GM12878 (cell line): ENCODE results near the gene ENOPH1. TPM values are rescaled to one million over a fixed set of nuclear protein-coding genes. Genes with fewer than 3 reads are reported as not detected.

Experiments used
- BACH1 ChIP-seq: fragments of 450-650 bp; IDR thresholded peaks from 2 replicates; pipeline ENCODE4 v1.6.1; 2017; ENCODE audit warnings: mild to moderate bottlenecking, borderline replicate concordance
- CEBPZ ChIP-seq: fragments of 150-350 bp; IDR thresholded peaks from 2 replicates; pipeline ENCODE4 v1.6.1; 2016; ENCODE audit warnings: low read depth, low read length
- E2F4 ChIP-seq: IDR thresholded peaks from 2 replicates; pipeline ENCODE4 v1.6.1; 2012; ENCODE audit warnings: low read depth, low read length, improper control_type of control experiment
- HDGF ChIP-seq: fragments of 450-650 bp; IDR thresholded peaks from 2 replicates; pipeline ENCODE4 v1.6.1; 2016; ENCODE audit warnings: antibody characterized with exemption
- NFYB ChIP-seq: IDR thresholded peaks from 2 replicates; pipeline ENCODE4 v1.6.1; 2011; ENCODE audit warnings: low read depth, mild to moderate bottlenecking, low read length, improper control_type of control experiment, moderate library complexity; ENCODE audit not compliant: insufficient read depth
- PAX8 ChIP-seq: fragments of 450-650 bp; IDR thresholded peaks from 2 replicates; pipeline ENCODE4 v1.6.1; 2017; ENCODE audit warnings: mild to moderate bottlenecking, moderate library complexity
- POLR2AphosphoS2 ChIP-seq: IDR thresholded peaks from 2 replicates; pipeline ENCODE4 v1.6.1; 2011; ENCODE audit warnings: low read depth, mild to moderate bottlenecking, low read length, improper control_type of control experiment, moderate library complexity
- RCOR1 ChIP-seq: conservative IDR thresholded peaks from 2 replicates; pipeline ENCODE4 v1.6.1; 2012; ENCODE audit warnings: low read depth, low read length, improper control_type of control experiment
- SUPT20H ChIP-seq: IDR thresholded peaks from 2 replicates; pipeline ENCODE4 v1.6.1; 2011; ENCODE audit warnings: low read depth, mild to moderate bottlenecking, low read length, moderate library complexity, borderline replicate concordance; ENCODE audit not compliant: control insufficient read depth
- TAF1 ChIP-seq: IDR thresholded peaks from 2 replicates; pipeline ENCODE4 v1.6.1; 2011; ENCODE audit warnings: mild to moderate bottlenecking, low read depth, low read length, borderline replicate concordance
- TBL1XR1 ChIP-seq: IDR thresholded peaks from 2 replicates; pipeline ENCODE4 v1.6.1; 2012; ENCODE audit warnings: low read depth, low read length, improper control_type of control experiment
- TCF3 ChIP-seq: IDR thresholded peaks from 2 replicates; pipeline ENCODE4 v1.6.1; 2012; ENCODE audit warnings: low read depth, mild to moderate bottlenecking, low read length, borderline replicate concordance; ENCODE audit not compliant: insufficient read depth
- TCF7 ChIP-seq: IDR thresholded peaks from 2 replicates; pipeline ENCODE4 v1.6.1; 2014; ENCODE audit warnings: antibody characterized with exemption, borderline replicate concordance
- USF2 ChIP-seq: IDR thresholded peaks from 2 replicates; pipeline ENCODE4 v1.6.1; 2011; ENCODE audit warnings: low read depth, low read length, improper control_type of control experiment, borderline replicate concordance
- ZBTB40 ChIP-seq: fragments of 450-650 bp; IDR thresholded peaks from 2 replicates; pipeline ENCODE4 v1.6.1; 2016; ENCODE audit warnings: mild to moderate bottlenecking, moderate library complexity, borderline replicate concordance
- ZNF24 ChIP-seq: fragments of 450-650 bp; IDR thresholded peaks from 2 replicates; pipeline ENCODE4 v1.6.1; 2017; ENCODE audit warnings: antibody characterized with exemption, mild to moderate bottlenecking
- polyA plus RNA-seq, 11 experiments: library from polyadenylated mRNA; depleted of rRNA in 4 of 11; unstranded in 6 of 11; stranded (reverse) in 5 of 11; fragments of >200 nt; fragmentation: Nextera tagmentation in 4 of 11; fragmentation: Illumina TruSeq in 1 of 11; extraction: Ambion mirVana in 4 of 11; extraction: Trizol in 1 of 11; gene quantifications; 1 replicate in 1 of 11; 2 replicates in 10 of 11; pipeline versions ENCODE4 v1.2.1 to v1.2.3, GENCODE V29; 2011 to 2016; ENCODE audit warnings: inconsistent platforms in 2 of 11, missing spikeins in 2 of 11, low read depth in 1 of 11
- total RNA-seq, 4 experiments: library from RNA; depleted of rRNA in 3 of 4; stranded (reverse); fragments of >200 nt in 3 of 4; fragmentation: Illumina TruSeq in 1 of 4; extraction: Trizol in 1 of 4; gene quantifications; 2 replicates each; pipeline versions ENCODE4 v1.2.1 to v1.2.3, GENCODE V29; 2013 to 2021

ENOPH1 gene
- total and polyA plus RNA-seq, 10 of the 15 experiments (the other 5 are each of a cell fraction or from before 2014, with no cell fraction given): 24.4 to 83.6 (median 46.7) TPM

- TF ChIP-seq ZBTB40 (peak; percentile 55; the same call in 1 of the 2 replicates), PAX8 (no peak), USF2 (peak; percentile 62), HDGF (peak; percentile 93), RCOR1 (no peak), TCF7 (no peak), TBL1XR1 (no peak; the same call in 1 of the 2 replicates), POLR2AphosphoS2 (peak; percentile 30), E2F4 (peak; percentile 55), SUPT20H (no peak), BACH1 (no peak; the same call in none of the 2 replicates), ZNF24 (no peak), TCF3 (no peak), TAF1 (peak; percentile 35; the same call in 1 of the 2 replicates), NFYB (peak; percentile 68; the same call in 1 of the 2 replicates), CEBPZ (no peak)
These were observed at the start of gene ENOPH1, which contains the start of gene HNRNPDL (continued) for GRCh38 chr4:82430193-82430963.
